ENCODE measurements around the gene ASB9.

Gene ASB9

GRCh38 chrX:15217161-15217560 lies 52.7 kb downstream of the ASB9 start:
- no peak overlapping the region for H3K4me3 ChIP-seq (ENCODE audit: low read depth, low read length)
- TF ChIP-seq POLR2A (IDR thresholded peaks at IDR 0.05; ENCODE audit: extremely low read depth, insufficient read length) = no peak
- TF ChIP-seq MAX (IDR thresholded peaks at IDR 0.05; ENCODE audit: low read depth, low read length) = no peak
- TF ChIP-seq MYC (IDR thresholded peaks at IDR 0.05; ENCODE audit: low read depth, low read length) = no peak
- TF ChIP-seq CTCF (IDR thresholded peaks at IDR 0.05; ENCODE audit: low read depth, low read length) = no peak
- DNase-seq (ENCODE audit: low read depth) = no peak

- DNase-seq (ENCODE audit: low read depth) = no peak
- TF ChIP-seq MAX (IDR thresholded peaks at IDR 0.05; ENCODE audit: low read depth, low read length) (no peak), CTCF (IDR thresholded peaks at IDR 0.05; ENCODE audit: low read depth, low read length) (no peak), POLR2A (IDR thresholded peaks at IDR 0.05; ENCODE audit: extremely low read depth, insufficient read length) (no peak), MYC (IDR thresholded peaks at IDR 0.05; ENCODE audit: low read depth, low read length) (no peak)
- H3K4me3 ChIP-seq (ENCODE audit: low read depth, low read length) = no peak overlapping the region
Observed at GRCh38 chrX:15216280-15216679, 53.6 kb downstream of the ASB9 start.

- H3K4me3 ChIP-seq (ENCODE audit: low read depth, low read length) = no peak overlapping the region
- no peak for DNase-seq (ENCODE audit: low read depth)
- no peak for TF ChIP-seq MYC (IDR thresholded peaks at IDR 0.05; ENCODE audit: low read depth, low read length)
- TF ChIP-seq CTCF (IDR thresholded peaks at IDR 0.05; ENCODE audit: low read depth, low read length) = no peak
- TF ChIP-seq POLR2A (IDR thresholded peaks at IDR 0.05; ENCODE audit: extremely low read depth, insufficient read length) = no peak
- TF ChIP-seq MAX (IDR thresholded peaks at IDR 0.05; ENCODE audit: low read depth, low read length) = no peak
Observed at GRCh38 chrX:15215366-15215765, 54.5 kb downstream of the ASB9 start.

- no peak for DNase-seq (ENCODE audit: low read depth)
- H3K4me3 ChIP-seq (ENCODE audit: low read depth, low read length) = no peak overlapping the region
- TF ChIP-seq MYC (IDR thresholded peaks at IDR 0.05; ENCODE audit: low read depth, low read length) (no peak), POLR2A (IDR thresholded peaks at IDR 0.05; ENCODE audit: extremely low read depth, insufficient read length) (no peak), CTCF (IDR thresholded peaks at IDR 0.05; ENCODE audit: low read depth, low read length) (no peak), MAX (IDR thresholded peaks at IDR 0.05; ENCODE audit: low read depth, low read length) (no peak)
Observed at GRCh38 chrX:15214588-15214987, 55.3 kb downstream of the ASB9 start.

- H3K4me3 ChIP-seq (ENCODE audit: low read depth, low read length) = no peak overlapping the region
- TF ChIP-seq MYC (IDR thresholded peaks at IDR 0.05; ENCODE audit: low read depth, low read length) (no peak), POLR2A (IDR thresholded peaks at IDR 0.05; ENCODE audit: extremely low read depth, insufficient read length) (no peak), MAX (IDR thresholded peaks at IDR 0.05; ENCODE audit: low read depth, low read length) (no peak), CTCF (IDR thresholded peaks at IDR 0.05; ENCODE audit: low read depth, low read length) (no peak)
- DNase-seq (ENCODE audit: low read depth) = no peak
Observed at GRCh38 chrX:15209096-15209495, 60.8 kb downstream of the ASB9 start.

GRCh38 chrX:15207994-15208393 lies 61.9 kb downstream of the ASB9 start:
- no peak overlapping the region for H3K4me3 ChIP-seq (ENCODE audit: low read depth, low read length)
- DNase-seq (ENCODE audit: low read depth) = no peak
- no peak for TF ChIP-seq MAX (IDR thresholded peaks at IDR 0.05; ENCODE audit: low read depth, low read length)
- TF ChIP-seq CTCF (IDR thresholded peaks at IDR 0.05; ENCODE audit: low read depth, low read length) = no peak
- TF ChIP-seq POLR2A (IDR thresholded peaks at IDR 0.05; ENCODE audit: extremely low read depth, insufficient read length) = no peak
- no peak for TF ChIP-seq MYC (IDR thresholded peaks at IDR 0.05; ENCODE audit: low read depth, low read length)
